Endothelial cell of umbilical vein (primary cell): ENCODE data around the gene SEMA5A. TPM values are rescaled to one million over a fixed set of nuclear protein-coding genes. Genes with fewer than 3 reads are reported as not detected.

Source experiments
- BruUV-seq: library from RNA; stranded (reverse); fragments of 400-500 nt; replicated peaks from 2 replicates; lab custom pipeline; 2021; lab: Mats Ljungman, UMichigan
- CTCF ChIA-PET: fragments of 300-600, 350-600 bp; sonication (Branson Sonifier 250); formaldehyde crosslinking; loops from one replicate; lab custom pipeline; 2021; ENCODE audit warnings: antibody characterized with exemption, inconsistent platforms; lab: Charles Lee
- POLR2A ChIA-PET: fragments of 300-600, 350-600 bp; sonication (Branson Sonifier 250); formaldehyde crosslinking; loops from one replicate; lab custom pipeline; 2021; ENCODE audit warnings: antibody characterized with exemption, inconsistent platforms; lab: Charles Lee
- DNase-seq: peaks from one replicate; pipeline ENCODE4 v3.0.0-alpha.2; 2011; ENCODE audit warnings: low read depth, low spot score
- FAIRE-seq: peaks from 2 replicates; lab custom pipeline; 2011; peaks lifted over from hg19 to GRCh38; lab: Jason Lieb, UNC
- H2AFZ ChIP-seq: 2 replicates; pipeline ENCODE4 v1.6.0; 2012; ENCODE audit warnings: low read depth, low read length, control low read depth, inconsistent platforms
- H3K27ac ChIP-seq: 2 replicates; pipeline ENCODE4 v1.5.1; 2011; ENCODE audit warnings: low read depth, mild to moderate bottlenecking, control low read depth, low read length, moderate library complexity; ENCODE audit not compliant: insufficient read depth
- H3K27me3 ChIP-seq, 2 experiments: 2 replicates each; pipeline versions ENCODE4 v1.6.0 to v1.6.1; 2011; ENCODE audit warnings: low read length in 2 of 2, mixed read lengths in 1 of 2; ENCODE audit not compliant: control insufficient read depth in 2 of 2, insufficient read depth in 2 of 2
- H3K36me3 ChIP-seq, 2 experiments: 2 replicates in 1 of 2; 3 replicates in 1 of 2; pipeline ENCODE4 v1.5.1; 2011; ENCODE audit warnings: low read length in 2 of 2, mild to moderate bottlenecking in 1 of 2, moderate library complexity in 1 of 2; ENCODE audit not compliant: control insufficient read depth in 2 of 2, insufficient read depth in 2 of 2; ENCODE audit errors: extremely low read depth in 1 of 2
- H3K4me1 ChIP-seq: 3 replicates; pipeline ENCODE4 v1.5.1; 2011; ENCODE audit warnings: mild to moderate bottlenecking, low read length; ENCODE audit not compliant: control insufficient read depth, insufficient read depth; ENCODE audit errors: extremely low read depth
- H3K4me2 ChIP-seq: 2 replicates; pipeline ENCODE4 v1.6.1; 2011; ENCODE audit warnings: low read length, control low read depth, mixed read lengths; ENCODE audit not compliant: insufficient read depth
- H3K4me3 ChIP-seq, 3 experiments: fragments of 200-600 bp in 1 of 3; sonication (generic), shearing (Covaris generic) in 1 of 3; replicated peaks in 1 of 3; 2 replicates each; pipeline ENCODE4 v1.5.1; 2011 to 2016; ENCODE audit warnings: control low read depth in 3 of 3, low read length in 3 of 3, mild to moderate bottlenecking in 2 of 3, inconsistent platforms in 1 of 3, low read depth in 1 of 3, moderate library complexity in 1 of 3; ENCODE audit not compliant: insufficient read depth in 1 of 3
- H3K79me2 ChIP-seq: 2 replicates; pipeline ENCODE4 v1.6.0; 2012; ENCODE audit warnings: low read length, inconsistent platforms; ENCODE audit not compliant: control insufficient read depth, insufficient read depth
- H3K9ac ChIP-seq: replicated peaks from 2 replicates; pipeline ENCODE3; 2011; ENCODE audit warnings: low read length, control low read depth; ENCODE audit not compliant: insufficient read depth; ENCODE audit errors: extremely low read depth
- H3K9me1 ChIP-seq: replicated peaks from 3 replicates; pipeline ENCODE4 v1.6.0; 2011; ENCODE audit warnings: mild to moderate bottlenecking, low read length; ENCODE audit not compliant: control insufficient read depth, insufficient read depth; ENCODE audit errors: extremely low read depth
- H3K9me3 ChIP-seq: replicated peaks from 2 replicates; pipeline ENCODE4 v1.5.1; 2012; ENCODE audit warnings: low read length, inconsistent platforms; ENCODE audit not compliant: control insufficient read depth, insufficient read depth
- H4K20me1 ChIP-seq: replicated peaks from 2 replicates; pipeline ENCODE3; 2011; ENCODE audit warnings: mild to moderate bottlenecking, low read length; ENCODE audit not compliant: control insufficient read depth, insufficient read depth; ENCODE audit errors: extremely low read depth
- EZH2 ChIP-seq: IDR thresholded peaks from 2 replicates; pipeline ENCODE4 v1.6.1; 2012; ENCODE audit warnings: borderline replicate concordance, low read depth, mild to moderate bottlenecking, moderate library complexity, low read length, inconsistent platforms; ENCODE audit not compliant: severe bottlenecking
- FOS ChIP-seq: IDR thresholded peaks from 2 replicates; pipeline ENCODE4 v1.6.1; 2011; ENCODE audit warnings: mild to moderate bottlenecking, low read length, moderate library complexity, borderline replicate concordance; ENCODE audit not compliant: insufficient read depth
- GATA2 ChIP-seq: IDR thresholded peaks from 2 replicates; pipeline ENCODE4 v1.7.0; 2011; ENCODE audit warnings: low read depth, mild to moderate bottlenecking, moderate library complexity, mixed read lengths, low read length; ENCODE audit not compliant: insufficient read length, insufficient read depth
- JUN ChIP-seq: IDR thresholded peaks from 2 replicates; pipeline ENCODE4 v1.6.1; 2011; ENCODE audit warnings: borderline replicate concordance, low read depth; ENCODE audit not compliant: insufficient read length, insufficient read depth
- MYC ChIP-seq: IDR thresholded peaks from one replicate; pipeline ENCODE4 v1.6.1; 2011; ENCODE audit warnings: mild to moderate bottlenecking, low read depth, low read length
- POLR2A ChIP-seq: IDR thresholded peaks from 2 replicates; pipeline ENCODE4 v1.6.1; 2012; ENCODE audit warnings: low read depth, mild to moderate bottlenecking, control low read depth, low read length
- POLR2AphosphoS5 ChIP-seq: IDR thresholded peaks from 2 replicates; pipeline ENCODE4 v1.6.1; 2012; ENCODE audit warnings: low read depth, mild to moderate bottlenecking, control low read depth, low read length, moderate library complexity; ENCODE audit not compliant: insufficient read depth
- dilution Hi-C: fragments of 300-500 bp; cut with MboI; formaldehyde crosslinking; loops from one replicate; pipeline ENCODE4 v1.15.0; 2019; ENCODE audit warnings: low sequenced_read_pairs; ENCODE audit not compliant: extremely low pct_ligation_motif_present
- intact Hi-C: fragments of 100-400 bp; cut with micrococcal nuclease; formaldehyde crosslinking; loops from one replicate; pipeline ENCODE4 v1.10.0; 2022
- polyA plus RNA-seq, 4 experiments: library from polyadenylated mRNA; depleted of rRNA in 3 of 4; stranded (reverse) in 3 of 4; unstranded in 1 of 4; fragments of >200 nt; gene quantifications; 2 replicates each; pipeline versions ENCODE4 v1.2.1 to v1.2.3, GENCODE V29; 2011 to 2012; ENCODE audit warnings: missing spikeins in 1 of 4
- total RNA-seq: library from RNA; stranded (reverse); gene quantifications from 2 replicates; pipeline ENCODE4 v1.2.3, GENCODE V29; 2021
- TF ChIP-seq, protein P1 (sequence below), 2 donors: IDR thresholded peaks; 1 replicate in 1 of 2; 2 replicates in 1 of 2; pipeline ENCODE4 v1.5.1; 2011; ENCODE audit warnings: low read length in 2 of 2, mild to moderate bottlenecking in 2 of 2, moderate library complexity in 2 of 2, control low read depth in 1 of 2, inconsistent platforms in 1 of 2, low read depth in 1 of 2; ENCODE audit not compliant: insufficient read depth in 1 of 2; ENCODE audit errors: extremely low read depth in 1 of 2
- TF ChIP-seq, protein P2 (sequence below): IDR thresholded peaks from 2 replicates; pipeline ENCODE4 v1.6.1; 2011; ENCODE audit not compliant: insufficient read depth, insufficient read length

Gene SEMA5A
- total and polyA plus RNA-seq, 2 donors (not counting 3 experiments of a cell fraction or from before 2014, with no cell fraction given): 0.04 to 0.06 TPM

DNA sequence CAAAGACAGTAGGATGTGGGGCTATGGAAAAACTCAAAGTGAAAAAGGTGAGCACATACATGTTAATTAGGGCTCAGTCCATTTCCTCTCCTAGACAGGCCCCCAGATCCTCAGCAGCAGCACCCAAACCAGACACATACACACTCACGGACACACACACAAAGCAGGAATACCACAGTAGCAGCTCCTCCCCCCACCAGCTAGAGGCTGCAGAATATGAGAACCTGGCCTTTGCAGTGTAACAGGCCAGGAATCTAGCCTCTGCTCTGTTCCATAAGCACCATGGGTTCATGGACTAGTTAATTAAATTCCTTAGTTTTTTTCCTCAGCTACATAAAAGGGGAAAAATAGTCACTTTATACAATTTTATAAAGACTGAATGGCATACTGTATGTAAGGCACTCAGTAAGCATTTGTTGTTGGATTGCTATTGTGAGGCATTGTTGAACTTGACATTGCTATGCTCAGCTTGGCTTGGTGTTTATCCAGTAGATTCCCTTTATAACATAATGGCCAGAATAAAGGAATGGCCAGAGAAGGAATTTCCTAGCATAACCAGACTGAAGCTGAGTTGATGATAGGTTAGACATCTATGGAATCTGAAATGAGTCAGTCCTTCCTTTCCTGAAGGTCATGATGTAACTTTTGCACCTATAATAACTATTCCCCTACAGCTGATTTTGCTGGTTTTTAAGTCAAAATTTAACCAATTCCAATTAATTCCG is 186.8 kb downstream of the SEMA5A start:
- no peaks in the 10 kb centered on the region for H3K79me2 ChIP-seq
- ChIA-PET CTCF (no interaction called here), POLR2A (no interaction called here)
- H2AFZ ChIP-seq: no peak overlapping the region
- DNase-seq: peak; percentile 48
- H3K9me3 ChIP-seq: no peaks in the 10 kb centered on the region
- intact Hi-C loops: no loop called here
- H3K27me3 ChIP-seq: no peaks in the 10 kb centered on the region
- TF ChIP-seq GATA2 (no peak), POLR2A (no peak), MYC (no peak), EZH2 (no peak), FOS (no peak), JUN (no peak), POLR2AphosphoS5 (no peak)
- TF ChIP-seq, protein P1, sequence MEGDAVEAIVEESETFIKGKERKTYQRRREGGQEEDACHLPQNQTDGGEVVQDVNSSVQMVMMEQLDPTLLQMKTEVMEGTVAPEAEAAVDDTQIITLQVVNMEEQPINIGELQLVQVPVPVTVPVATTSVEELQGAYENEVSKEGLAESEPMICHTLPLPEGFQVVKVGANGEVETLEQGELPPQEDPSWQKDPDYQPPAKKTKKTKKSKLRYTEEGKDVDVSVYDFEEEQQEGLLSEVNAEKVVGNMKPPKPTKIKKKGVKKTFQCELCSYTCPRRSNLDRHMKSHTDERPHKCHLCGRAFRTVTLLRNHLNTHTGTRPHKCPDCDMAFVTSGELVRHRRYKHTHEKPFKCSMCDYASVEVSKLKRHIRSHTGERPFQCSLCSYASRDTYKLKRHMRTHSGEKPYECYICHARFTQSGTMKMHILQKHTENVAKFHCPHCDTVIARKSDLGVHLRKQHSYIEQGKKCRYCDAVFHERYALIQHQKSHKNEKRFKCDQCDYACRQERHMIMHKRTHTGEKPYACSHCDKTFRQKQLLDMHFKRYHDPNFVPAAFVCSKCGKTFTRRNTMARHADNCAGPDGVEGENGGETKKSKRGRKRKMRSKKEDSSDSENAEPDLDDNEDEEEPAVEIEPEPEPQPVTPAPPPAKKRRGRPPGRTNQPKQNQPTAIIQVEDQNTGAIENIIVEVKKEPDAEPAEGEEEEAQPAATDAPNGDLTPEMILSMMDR (IDR thresholded peaks at IDR 0.05; ENCODE audit: extremely low read depth in 1 of 2, insufficient read depth in 1 of 2, low read depth in 1 of 2, low read length in 2 of 2): no peak
- TF ChIP-seq, protein P2, sequence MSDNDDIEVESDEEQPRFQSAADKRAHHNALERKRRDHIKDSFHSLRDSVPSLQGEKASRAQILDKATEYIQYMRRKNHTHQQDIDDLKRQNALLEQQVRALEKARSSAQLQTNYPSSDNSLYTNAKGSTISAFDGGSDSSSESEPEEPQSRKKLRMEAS: no peak
- no TSS peak for BruUV-seq
- H3K27ac ChIP-seq: no peak overlapping the region
- dilution Hi-C loops: no loop called here
- no peaks in the 10 kb centered on the region for H4K20me1 ChIP-seq
- H3K4me1 ChIP-seq: no peaks in the 10 kb centered on the region
- no peak overlapping the region for H3K4me3 ChIP-seq
- H3K4me2 ChIP-seq: no peak overlapping the region
- H3K36me3 ChIP-seq: no peaks in the 10 kb centered on the region
- no peak overlapping the region for H3K9ac ChIP-seq
- FAIRE-seq: no peak
- H3K9me1 ChIP-seq: no peaks in the 10 kb centered on the region
